Activated naive CD8-positive, alpha-beta T cell treated with anti-CD3 and anti-CD28 coated beads for 36 hours (primary cell): ENCODE data around the gene SRPK2. TPM values are rescaled to one million over a fixed set of nuclear protein-coding genes. Genes with fewer than 3 reads are reported as not detected.
"Not testable (repeated sequence)": the region's sequence is repeated elsewhere in the genome, so short reads cannot be mapped to it uniquely, and the experiment has no call there.

Experiments
- DNase-seq: peaks from one replicate; pipeline ENCODE4 v3.0.0; 2021
- H3K27ac Mint-ChIP-seq: one replicate; pipeline ENCODE4 v1.8.0; 2022; ENCODE audit warnings: mild to moderate bottlenecking, moderate library complexity, mixed read lengths
- H3K27me3 Mint-ChIP-seq: one replicate; pipeline ENCODE4 v1.8.0; 2022; ENCODE audit warnings: mild to moderate bottlenecking, mixed read lengths
- H3K36me3 Mint-ChIP-seq: one replicate; pipeline ENCODE4 v1.8.0; 2021; ENCODE audit warnings: mild to moderate bottlenecking, mixed read lengths
- H3K4me1 Mint-ChIP-seq: one replicate; pipeline ENCODE4 v1.8.0; 2021; ENCODE audit warnings: mixed read lengths
- H3K4me3 Mint-ChIP-seq: one replicate; pipeline ENCODE4 v1.8.0; 2022; ENCODE audit warnings: mild to moderate bottlenecking, moderate library complexity, mixed read lengths
- H3K9me3 Mint-ChIP-seq: one replicate; pipeline ENCODE4 v1.8.0; 2022; ENCODE audit warnings: mixed read lengths
- total RNA-seq, 2 experiments: library from RNA; stranded (reverse); gene quantifications; one replicate each; pipeline ENCODE4 v1.2.3, GENCODE V29; 2021

The SRPK2 gene
- total RNA-seq, 2 experiments from 2014 or later = 38.2 to 38.8 TPM

- peaks cover 24% of the 10 kb centered on the region for H3K4me1 Mint-ChIP-seq
- H3K36me3 Mint-ChIP-seq = peaks cover 7% of the 10 kb centered on the region
- no peak for DNase-seq
- H3K27ac Mint-ChIP-seq = no peak overlapping the region
- H3K27me3 Mint-ChIP-seq = no peaks in the 10 kb centered on the region
- H3K4me3 Mint-ChIP-seq = no peak overlapping the region
- H3K9me3 Mint-ChIP-seq = peaks cover 6% of the 10 kb centered on the region
Observed at GRCh38 chr7:105391429-105391828, 2.7 kb upstream of the SRPK2 start.

GRCh38 chr7:105389889-105390288, 1.2 kb upstream of the SRPK2 start:
- DNase-seq = no peak
- H3K27ac Mint-ChIP-seq = no peak overlapping the region
- peaks cover 6% of the 10 kb centered on the region for H3K9me3 Mint-ChIP-seq
- no peaks in the 10 kb centered on the region for H3K27me3 Mint-ChIP-seq
- H3K4me1 Mint-ChIP-seq = peaks cover 28% of the 10 kb centered on the region
- H3K4me3 Mint-ChIP-seq = no peak overlapping the region
- H3K36me3 Mint-ChIP-seq = peaks cover 13% of the 10 kb centered on the region

- peaks cover 4% of the 10 kb centered on the region for H3K9me3 Mint-ChIP-seq
- no peak for DNase-seq
- H3K4me1 Mint-ChIP-seq = peaks cover 32% of the 10 kb centered on the region
- H3K36me3 Mint-ChIP-seq = peaks cover 13% of the 10 kb centered on the region
- H3K27ac Mint-ChIP-seq = peak overlapping the region; percentile 91
- peak overlapping the region; percentile 94 for H3K4me3 Mint-ChIP-seq
- H3K27me3 Mint-ChIP-seq = no peaks in the 10 kb centered on the region
Observed at GRCh38 chr7:105389088-105389650, 448 bp upstream of the SRPK2 start.

- Mint-ChIP-seq H3K27ac (peak overlapping the region; percentile 85), H3K27me3 (no peaks in the 10 kb centered on the region), H3K36me3 (peaks cover 14% of the 10 kb centered on the region), H3K4me3 (peak overlapping the region; percentile 90), H3K9me3 (no peaks in the 10 kb centered on the region), H3K4me1 (peaks cover 34% of the 10 kb centered on the region)
- peak; percentile 63 for DNase-seq
Observed at GRCh38 chr7:105387508-105388355, 989 bp downstream of the SRPK2 start.

GRCh38 chr7:105377903-105378302, 10.8 kb downstream of the SRPK2 start:
- Mint-ChIP-seq H3K4me1 (peaks cover 24% of the 10 kb centered on the region), H3K27ac (no peak overlapping the region), H3K9me3 (peaks cover 4% of the 10 kb centered on the region), H3K27me3 (no peaks in the 10 kb centered on the region), H3K4me3 (no peak overlapping the region), H3K36me3 (peaks cover 7% of the 10 kb centered on the region)
- DNase-seq = no peak

- H3K4me3 Mint-ChIP-seq = no peak overlapping the region
- peaks cover 25% of the 10 kb centered on the region for H3K4me1 Mint-ChIP-seq
- H3K36me3 Mint-ChIP-seq = peaks cover 5% of the 10 kb centered on the region
- H3K27ac Mint-ChIP-seq = no peak overlapping the region
- DNase-seq = no peak
- H3K27me3 Mint-ChIP-seq = no peaks in the 10 kb centered on the region
- peaks cover 4% of the 10 kb centered on the region for H3K9me3 Mint-ChIP-seq
Observed at GRCh38 chr7:105376908-105377533, 11.7 kb downstream of the SRPK2 start.

- DNase-seq = no peak
- H3K4me3 Mint-ChIP-seq = no peak overlapping the region
- no peaks in the 10 kb centered on the region for H3K27me3 Mint-ChIP-seq
- H3K4me1 Mint-ChIP-seq = peaks cover 17% of the 10 kb centered on the region
- peaks cover 10% of the 10 kb centered on the region for H3K36me3 Mint-ChIP-seq
- H3K9me3 Mint-ChIP-seq = peaks cover 4% of the 10 kb centered on the region
- no peak overlapping the region for H3K27ac Mint-ChIP-seq
Observed at GRCh38 chr7:105369944-105370343, 18.8 kb downstream of the SRPK2 start.

GRCh38 chr7:105367458-105367857, 21.3 kb downstream of the SRPK2 start:
- Mint-ChIP-seq H3K36me3 (peaks cover 21% of the 10 kb centered on the region), H3K27ac (no peak overlapping the region), H3K4me1 (peaks cover 15% of the 10 kb centered on the region), H3K27me3 (no peaks in the 10 kb centered on the region), H3K9me3 (peaks cover 2% of the 10 kb centered on the region), H3K4me3 (no peak overlapping the region)
- no peak for DNase-seq

- Mint-ChIP-seq H3K9me3 (peaks cover 10% of the 10 kb centered on the region), H3K27me3 (no peaks in the 10 kb centered on the region), H3K27ac (no peak overlapping the region), H3K36me3 (peaks cover 35% of the 10 kb centered on the region), H3K4me3 (no peak overlapping the region), H3K4me1 (peaks cover 13% of the 10 kb centered on the region)
- DNase-seq = no peak
Observed at GRCh38 chr7:105365541-105366534, 22.9 kb downstream of the SRPK2 start.

GRCh38 chr7:105364684-105365083, 24.0 kb downstream of the SRPK2 start:
- Mint-ChIP-seq H3K4me3 (no peak overlapping the region), H3K27me3 (no peaks in the 10 kb centered on the region), H3K9me3 (peaks cover 16% of the 10 kb centered on the region), H3K27ac (no peak overlapping the region), H3K36me3 (peaks cover 41% of the 10 kb centered on the region), H3K4me1 (peaks cover 10% of the 10 kb centered on the region)
- no peak for DNase-seq

GRCh38 chr7:105363657-105364056, 25.1 kb downstream of the SRPK2 start:
- DNase-seq, H3K27ac Mint-ChIP-seq, H3K27me3 Mint-ChIP-seq, H3K4me3 Mint-ChIP-seq: not testable (repeated sequence)
- H3K4me1 Mint-ChIP-seq = peaks cover 10% of the 10 kb centered on the region
- H3K36me3 Mint-ChIP-seq = peaks cover 41% of the 10 kb centered on the region
- H3K9me3 Mint-ChIP-seq = peaks cover 16% of the 10 kb centered on the region

GRCh38 chr7:105362685-105363084, 26.0 kb downstream of the SRPK2 start:
- peaks cover 16% of the 10 kb centered on the region for H3K9me3 Mint-ChIP-seq
- DNase-seq, H3K4me1 Mint-ChIP-seq, H3K27ac Mint-ChIP-seq, H3K4me3 Mint-ChIP-seq, H3K27me3 Mint-ChIP-seq: not testable (repeated sequence)
- H3K36me3 Mint-ChIP-seq = peaks cover 41% of the 10 kb centered on the region

GRCh38 chr7:105361995-105362394, 26.7 kb downstream of the SRPK2 start:
- not testable (repeated sequence) for DNase-seq, H3K4me1 Mint-ChIP-seq, H3K4me3 Mint-ChIP-seq, H3K27ac Mint-ChIP-seq, H3K27me3 Mint-ChIP-seq
- Mint-ChIP-seq H3K36me3 (peaks cover 43% of the 10 kb centered on the region), H3K9me3 (peaks cover 16% of the 10 kb centered on the region)

- H3K4me1 Mint-ChIP-seq, H3K4me3 Mint-ChIP-seq, H3K27ac Mint-ChIP-seq, H3K27me3 Mint-ChIP-seq, DNase-seq: not testable (repeated sequence)
- H3K9me3 Mint-ChIP-seq = peaks cover 16% of the 10 kb centered on the region
- peaks cover 38% of the 10 kb centered on the region for H3K36me3 Mint-ChIP-seq
Observed at GRCh38 chr7:105360149-105360548, 28.6 kb downstream of the SRPK2 start.
